Ectodermal cell (in vitro differentiated cells): ENCODE results near the gene ECI1. TPM values are rescaled to one million over a fixed set of nuclear protein-coding genes. Genes with fewer than 3 reads are reported as not detected.

ENCODE experiments used
- H3K27ac ChIP-seq: 2 replicates; pipeline ENCODE4 v1.7.0; 2013; ENCODE audit warnings: mild to moderate bottlenecking, low read depth, low read length; ENCODE audit not compliant: insufficient read depth, poor library complexity, severe bottlenecking
- H3K27me3 ChIP-seq: 2 replicates; pipeline ENCODE4 v1.7.0; 2013; ENCODE audit warnings: mild to moderate bottlenecking, low read length; ENCODE audit not compliant: insufficient read depth, control insufficient read depth, poor library complexity, severe bottlenecking
- H3K36me3 ChIP-seq: one replicate; pipeline ENCODE4 v1.7.0; 2013; ENCODE audit warnings: low read length; ENCODE audit not compliant: control insufficient read depth, insufficient read depth
- H3K4me1 ChIP-seq: one replicate; pipeline ENCODE4 v1.7.0; 2013; ENCODE audit warnings: low read length; ENCODE audit not compliant: control insufficient read depth, insufficient read depth
- H3K4me3 ChIP-seq: 2 replicates; pipeline ENCODE4 v1.7.0; 2013; ENCODE audit warnings: low read depth, low read length, control low read depth; ENCODE audit not compliant: insufficient read depth
- H3K9me3 ChIP-seq: 2 replicates; pipeline ENCODE4 v1.7.0; 2013; ENCODE audit warnings: mild to moderate bottlenecking, low read length, moderate library complexity; ENCODE audit not compliant: control insufficient read depth
- WGBS, 2 experiments: methylation state at CpG; one replicate each; pipeline ENCODE4 v1.1.7; 2013; ENCODE audit warnings: missing lambda C conversion rate in 2 of 2; 5-methylcytosine and 5-hydroxymethylcytosine counted together
- polyA plus RNA-seq, 4 experiments: library from polyadenylated mRNA; stranded (reverse); fragments of 50-300 nt; gene quantifications; one replicate each; pipeline ENCODE4 v1.2.3, GENCODE V29; 2013

The ECI1 gene
- 101 TPM for polyA plus RNA-seq (2013, experiment 1 of 4)
- polyA plus RNA-seq (2013, experiment 2 of 4) = 106 TPM
- 115 TPM for polyA plus RNA-seq (2013, experiment 3 of 4)
- 115 TPM for polyA plus RNA-seq (2013, experiment 4 of 4)

DNA sequence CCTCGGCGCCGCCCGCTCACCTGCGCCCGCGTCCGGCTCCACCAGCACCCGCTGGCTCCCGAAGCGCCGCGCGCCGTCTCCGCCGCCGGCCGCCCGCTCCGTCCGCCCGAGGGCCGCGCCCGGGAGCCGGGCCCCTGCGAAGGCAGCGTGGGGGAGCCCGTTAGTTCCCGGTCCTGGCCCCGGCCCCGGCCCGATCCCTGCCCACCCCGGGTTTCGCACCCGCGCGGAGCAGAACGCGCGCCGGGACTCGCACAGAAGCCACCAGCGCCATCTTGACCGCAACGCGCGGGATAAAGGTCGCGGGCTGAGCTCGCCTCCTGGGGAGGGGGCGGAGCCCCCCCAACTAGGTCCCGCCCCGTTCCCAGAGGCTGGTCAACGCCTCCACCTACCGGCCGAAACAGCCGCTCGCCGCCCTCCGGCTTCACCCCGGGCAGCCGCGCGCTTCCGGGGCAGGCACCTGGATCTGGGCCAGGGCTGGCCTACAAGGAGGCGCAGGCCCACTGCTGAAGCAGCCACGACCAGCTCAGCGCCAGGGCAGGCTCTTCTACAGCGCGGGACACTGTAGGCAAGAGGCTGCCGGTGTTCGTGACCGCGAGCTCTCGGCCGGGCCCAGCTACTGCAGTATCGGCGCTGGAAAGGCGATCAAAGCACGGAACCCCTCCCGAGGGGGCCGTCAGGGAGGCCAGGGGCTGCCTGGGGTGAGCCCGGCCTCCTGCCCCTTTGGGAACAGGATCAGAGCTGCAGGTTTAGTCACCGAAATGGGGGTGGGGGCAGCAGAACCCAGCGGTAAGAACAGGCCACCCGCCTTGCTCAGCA is at the start of gene ECI1:
TSS of gene ECI1 (minus strand) at position 292 of the 816 bp plus-strand sequence. CDS start at position 271, 21 bp downstream.
- no peaks in the 10 kb centered on the region for H3K9me3 ChIP-seq

GRCh38 chr16:2299915-2300192 is 48.5 kb upstream of the ECI1 start:
- no peaks in the 10 kb centered on the region for H3K27me3 ChIP-seq
- no peaks in the 10 kb centered on the region for H3K36me3 ChIP-seq
- no peak overlapping the region for H3K4me3 ChIP-seq
- no peaks in the 10 kb centered on the region for H3K4me1 ChIP-seq
- H3K27ac ChIP-seq = no peak overlapping the region
- no peaks in the 10 kb centered on the region for H3K9me3 ChIP-seq
- WGBS, 2 experiments = 77 to 80% methylated on average over 10 of the region's 10 CpGs

More for the DNA sequence above, at the start of gene ECI1:
- WGBS, 2 experiments = 4% methylated on average over 88 of the region's 88 CpGs
- Histone ChIP-seq H3K4me3 (peak within 1 kb of the TSS; percentile 67), H3K36me3 (peaks cover 37% of the 10 kb centered on the region), H3K27ac (peak within 1 kb of the TSS; percentile 94), H3K4me1 (peaks cover 7% of the 10 kb centered on the region), H3K27me3 (no peaks in the 10 kb centered on the region)

DNA sequence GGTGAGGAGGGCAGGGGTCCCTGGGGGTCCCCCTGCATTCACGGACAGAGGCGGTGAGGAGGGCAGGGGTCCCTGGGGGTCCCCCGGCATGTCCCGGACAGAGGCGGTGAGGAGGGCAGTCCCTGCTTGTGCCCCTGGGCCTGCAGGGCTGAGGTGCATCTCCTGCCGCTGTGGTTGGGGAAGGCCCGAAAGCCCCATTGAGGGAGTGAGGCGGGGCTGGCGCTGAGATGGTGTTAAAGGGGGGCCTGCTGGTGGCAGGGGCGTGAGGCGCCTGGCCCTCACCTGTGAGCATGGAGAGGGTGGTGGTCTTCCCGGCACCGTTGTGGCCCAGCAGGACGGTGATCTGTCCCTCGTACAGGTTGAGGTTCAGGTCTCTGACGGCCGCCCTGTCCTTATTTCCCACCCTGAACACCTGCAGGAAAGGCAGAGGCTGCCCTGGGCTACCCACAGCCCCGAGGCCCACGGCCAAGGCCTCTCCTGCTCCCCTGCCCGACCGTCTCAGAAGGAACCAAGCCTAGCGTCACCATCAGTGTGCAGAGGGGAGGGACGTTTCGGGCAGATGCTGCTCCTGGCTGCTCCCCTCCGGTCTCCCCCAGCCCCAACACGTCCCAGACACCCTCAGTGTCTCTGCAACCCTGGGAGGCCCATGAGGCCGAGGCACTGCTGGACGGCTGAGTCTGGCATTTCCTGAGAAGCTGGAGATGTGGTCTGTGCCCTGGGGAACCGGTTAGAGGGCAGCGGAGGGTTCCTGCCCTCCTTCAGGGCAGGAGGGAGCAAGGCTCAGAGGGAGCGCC is 47.9 kb upstream of the ECI1 start:
- no peaks in the 10 kb centered on the region for H3K9me3 ChIP-seq
- 90 to 91% methylated on average over 31 of the region's 31 CpGs for WGBS, 2 experiments
- H3K27ac ChIP-seq = no peak overlapping the region

GRCh38 chr16:2298621-2299020 is 47.2 kb upstream of the ECI1 start:
- H3K27ac ChIP-seq = no peak overlapping the region
- H3K27me3 ChIP-seq = no peaks in the 10 kb centered on the region
- WGBS, 2 experiments = 93 to 96% methylated on average over 9 of the region's 9 CpGs
- no peak overlapping the region for H3K4me3 ChIP-seq
- no peaks in the 10 kb centered on the region for H3K36me3 ChIP-seq
- H3K4me1 ChIP-seq = no peaks in the 10 kb centered on the region
- no peaks in the 10 kb centered on the region for H3K9me3 ChIP-seq

More for the DNA sequence above, 47.9 kb upstream of the ECI1 start:
- Histone ChIP-seq H3K27me3 (no peaks in the 10 kb centered on the region), H3K36me3 (no peaks in the 10 kb centered on the region), H3K4me1 (no peaks in the 10 kb centered on the region), H3K4me3 (no peak overlapping the region)

DNA sequence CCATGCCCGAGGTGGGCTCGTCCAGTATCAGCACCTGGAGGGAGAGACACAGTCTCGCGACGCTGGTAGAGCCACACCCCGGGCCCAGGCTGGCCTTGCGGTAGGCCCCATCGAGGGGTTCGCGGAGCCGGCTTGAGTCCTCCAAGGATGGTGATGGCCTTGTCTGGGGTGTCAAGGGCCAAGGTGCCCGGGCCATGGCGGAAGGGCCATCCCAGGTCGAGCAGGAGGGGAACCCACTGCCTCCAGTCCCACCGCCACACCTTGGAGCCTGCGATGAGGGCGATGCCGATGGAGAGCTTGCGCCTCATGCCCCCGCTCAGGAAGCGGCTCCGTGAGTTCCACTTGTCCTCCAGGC is 46.1 kb upstream of the ECI1 start:
- no peaks in the 10 kb centered on the region for H3K36me3 ChIP-seq
- WGBS, 2 experiments = 96 to 97% methylated on average over 22 of the region's 22 CpGs
- no peaks in the 10 kb centered on the region for H3K9me3 ChIP-seq
- H3K4me3 ChIP-seq = no peak overlapping the region
- H3K27ac ChIP-seq = no peak overlapping the region
- no peaks in the 10 kb centered on the region for H3K4me1 ChIP-seq
- no peaks in the 10 kb centered on the region for H3K27me3 ChIP-seq

DNA sequence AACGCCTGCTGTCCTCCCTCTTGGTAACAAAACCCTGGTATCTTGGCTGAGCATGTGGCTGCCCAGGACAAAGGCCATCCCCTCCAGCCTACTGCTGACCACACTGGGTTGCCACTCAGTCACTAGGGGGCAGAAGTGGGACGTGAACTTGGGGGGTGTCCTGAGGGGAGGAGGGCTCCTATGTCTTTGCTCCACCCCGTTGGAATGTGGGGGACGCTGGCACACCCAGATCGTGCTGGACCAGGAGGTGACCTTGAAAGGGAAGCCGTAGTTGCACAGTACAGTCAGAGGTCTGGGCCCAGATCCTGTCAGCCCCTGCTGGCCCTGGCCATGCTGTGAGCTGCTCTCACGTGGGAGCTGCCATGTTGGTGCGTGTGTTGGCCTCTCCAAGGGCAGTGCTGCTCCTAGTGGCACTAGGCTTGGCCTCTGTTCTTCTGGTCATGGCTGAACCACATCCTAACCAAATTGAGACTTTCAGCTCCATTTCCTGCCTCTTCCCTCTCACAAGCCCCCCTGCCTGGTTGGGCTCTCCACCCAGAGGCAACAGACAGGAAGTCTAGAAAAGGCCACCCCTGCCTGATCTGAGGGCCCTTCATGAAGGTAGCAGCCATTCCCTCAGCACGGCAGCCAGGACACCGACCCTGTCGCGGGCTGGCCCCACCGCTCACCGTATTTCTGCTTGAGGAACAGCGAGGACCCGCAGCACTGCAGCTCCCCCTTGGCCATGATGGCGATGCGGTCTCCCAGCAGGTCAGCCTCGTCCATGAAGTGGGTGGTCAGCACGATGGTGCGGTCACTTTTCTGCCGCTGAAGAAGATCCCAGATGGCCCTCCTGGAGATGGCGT is 45.5 kb upstream of the ECI1 start:
- Histone ChIP-seq H3K4me3 (no peak overlapping the region), H3K27me3 (no peaks in the 10 kb centered on the region), H3K9me3 (no peaks in the 10 kb centered on the region), H3K4me1 (no peaks in the 10 kb centered on the region), H3K36me3 (no peaks in the 10 kb centered on the region), H3K27ac (no peak overlapping the region)
- 89 to 90% methylated on average over 23 of the region's 23 CpGs for WGBS, 2 experiments

GRCh38 chr16:2295056-2295798 is 43.8 kb upstream of the ECI1 start:
- WGBS, 2 experiments = 94% methylated on average over 21 of the region's 21 CpGs
- no peaks in the 10 kb centered on the region for H3K36me3 ChIP-seq
- no peak overlapping the region for H3K27ac ChIP-seq

DNA sequence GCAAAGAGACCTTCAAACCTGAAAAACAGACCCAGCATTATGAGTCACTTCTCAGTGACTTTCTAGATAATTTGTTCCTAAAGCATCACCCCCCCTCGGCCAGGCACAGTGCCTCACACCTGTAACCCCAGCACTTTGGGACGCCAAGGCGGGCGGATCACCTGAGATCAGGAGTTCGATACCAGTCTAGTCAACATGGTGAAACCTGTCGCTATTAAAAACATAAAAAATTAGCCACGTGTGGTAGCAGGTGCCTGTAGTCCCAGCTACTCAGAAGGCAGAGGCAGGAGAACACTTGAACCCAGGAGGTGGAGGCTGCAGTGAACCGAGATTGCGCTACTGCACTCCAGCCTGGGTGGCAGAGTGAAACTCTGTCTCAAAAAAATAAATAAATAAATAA is 40.8 kb upstream of the ECI1 start:
- Histone ChIP-seq H3K4me1 (no peaks in the 10 kb centered on the region), H3K9me3 (no peaks in the 10 kb centered on the region), H3K4me3 (no peak overlapping the region), H3K36me3 (no peaks in the 10 kb centered on the region), H3K27ac (no peak overlapping the region), H3K27me3 (no peaks in the 10 kb centered on the region)
- 92 to 94% methylated on average over 9 of the region's 9 CpGs for WGBS, 2 experiments

More at GRCh38 chr16:2295056-2295798, 43.8 kb upstream of the ECI1 start:
- no peaks in the 10 kb centered on the region for H3K4me1 ChIP-seq
- no peaks in the 10 kb centered on the region for H3K27me3 ChIP-seq
- H3K4me3 ChIP-seq = no peak overlapping the region
- no peaks in the 10 kb centered on the region for H3K9me3 ChIP-seq

GRCh38 chr16:2289282-2289681 is 37.9 kb upstream of the ECI1 start:
- WGBS, 2 experiments = 93% methylated on average over 23 of the region's 23 CpGs
- Histone ChIP-seq H3K27ac (no peak overlapping the region), H3K4me1 (no peaks in the 10 kb centered on the region), H3K9me3 (no peaks in the 10 kb centered on the region), H3K36me3 (no peaks in the 10 kb centered on the region), H3K27me3 (no peaks in the 10 kb centered on the region), H3K4me3 (no peak overlapping the region)
